ENCODE results near the gene ACTN3. TPM values are rescaled to one million over a fixed set of nuclear protein-coding genes. Genes with fewer than 3 reads are reported as not detected.

The ACTN3 gene
- under 1 TPM; 0.26 to 0.27 TPM for total RNA-seq

DNA sequence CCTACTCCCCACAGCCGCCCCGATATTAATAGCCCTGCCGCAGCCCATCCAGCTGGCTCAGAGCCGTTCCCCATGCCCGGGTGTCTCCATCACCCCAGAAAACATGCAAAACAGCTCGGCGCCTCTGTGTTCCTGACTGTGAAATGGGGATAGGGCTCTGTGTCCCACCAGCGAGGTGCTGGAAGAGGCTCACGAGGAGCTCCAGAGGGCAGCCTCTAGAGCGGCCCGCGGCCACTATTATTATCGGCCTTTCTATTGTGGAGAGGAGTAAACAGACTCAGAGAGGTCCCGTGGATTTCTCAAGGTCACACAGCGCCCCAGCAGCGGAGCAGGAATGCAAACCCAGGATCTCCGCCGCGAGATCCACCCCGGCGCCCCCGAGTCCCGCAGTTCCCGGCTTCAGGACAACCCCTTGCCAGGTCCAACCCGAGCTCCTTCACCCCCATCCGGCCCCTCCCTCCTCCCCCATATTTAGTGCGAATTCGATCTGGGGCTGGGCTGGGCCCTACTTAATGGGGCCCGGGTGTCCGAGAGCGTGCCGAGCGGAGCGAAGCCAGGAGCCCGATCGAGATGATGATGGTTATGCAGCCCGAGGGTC, at the start of gene ACTN3:
Gene ACTN3, plus strand, starts transcription at position 536 of the 598 bp plus-strand sequence. Its CDS starts 35 bp downstream, at position 571.
- intact Hi-C loops (cut with DNase I, micrococcal nuclease), result loop anchor here (1.0 to 2.0 kb wide), 15 partner anchors 33 to 572 kb away; partner anchors contain the start of genes RBM14 (in 2 of the 2), BBS1 (in 1 of the 2), CCDC87 (in 1 of the 2) and CCS (in 1 of the 2)
- peak; percentile 0 for ATAC-seq
- ChIA-PET CTCF (interaction anchor here (0.6 to 1.5 kb wide), 11 partner anchors 9 to 1106 kb away, joined by 3 to 5 read pairs (median 3); partner anchors contain the start of genes CTSF, DPP3, RBM4 and RBM4B), POLR2A (interaction anchor here (0.6 to 2.4 kb wide), 4 partner anchors 91 to 132 kb away, joined by 3 to 7 read pairs (median 4); no protein-coding TSS in a partner anchor)
- H3K4me1 Mint-ChIP-seq, result peaks cover 20% of the 10 kb centered on the region
- H3K27me3 Mint-ChIP-seq, result peaks cover 5% of the 10 kb centered on the region
- H3K4me3 Mint-ChIP-seq, result peak within 1 kb of the TSS; percentile 76
- H3K36me3 Mint-ChIP-seq (ENCODE audit: low read depth), result peaks cover 3% of the 10 kb centered on the region
- H3K27ac Mint-ChIP-seq, result peak within 1 kb of the TSS; percentile 33
- no peaks in the 10 kb centered on the region for H3K9me3 Mint-ChIP-seq (ENCODE audit: low read depth)
- DNase-seq, result peak; percentile 37

DNA sequence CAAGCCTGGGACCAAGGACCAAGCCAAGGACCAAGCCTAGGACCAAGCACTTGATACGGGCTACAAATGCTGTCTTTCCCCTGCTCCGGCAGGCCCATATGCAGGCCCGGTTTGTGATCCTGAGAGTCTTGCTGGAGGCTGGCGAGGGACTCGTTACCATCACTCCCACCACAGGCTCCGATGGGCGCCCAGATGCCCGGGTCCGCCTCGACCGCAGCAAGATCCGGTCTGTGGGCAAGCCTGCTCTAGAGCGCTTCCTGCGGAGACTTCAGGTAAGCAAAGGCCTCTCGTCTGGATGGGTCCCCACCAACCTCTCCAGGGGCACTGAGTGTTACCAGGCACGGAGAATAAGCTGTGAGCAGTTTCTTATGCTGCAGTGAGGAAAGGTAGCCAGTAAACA, 49.5 kb upstream of the ACTN3 start:
- ATAC-seq, result no peak
- H3K27me3 Mint-ChIP-seq, result no peaks in the 10 kb centered on the region
- H3K27ac Mint-ChIP-seq, result no peak overlapping the region
- H3K4me1 Mint-ChIP-seq, result no peaks in the 10 kb centered on the region
- peaks cover 28% of the 10 kb centered on the region for H3K36me3 Mint-ChIP-seq (ENCODE audit: low read depth)
- DNase-seq, result no peak
- POLR2A ChIA-PET, result no interaction called here
- no peak overlapping the region for H3K4me3 Mint-ChIP-seq
- intact Hi-C loops (cut with DNase I, micrococcal nuclease), result no loop called here
- H3K9me3 Mint-ChIP-seq (ENCODE audit: low read depth), result no peaks in the 10 kb centered on the region
- CTCF ChIA-PET, result no interaction called here

DNA sequence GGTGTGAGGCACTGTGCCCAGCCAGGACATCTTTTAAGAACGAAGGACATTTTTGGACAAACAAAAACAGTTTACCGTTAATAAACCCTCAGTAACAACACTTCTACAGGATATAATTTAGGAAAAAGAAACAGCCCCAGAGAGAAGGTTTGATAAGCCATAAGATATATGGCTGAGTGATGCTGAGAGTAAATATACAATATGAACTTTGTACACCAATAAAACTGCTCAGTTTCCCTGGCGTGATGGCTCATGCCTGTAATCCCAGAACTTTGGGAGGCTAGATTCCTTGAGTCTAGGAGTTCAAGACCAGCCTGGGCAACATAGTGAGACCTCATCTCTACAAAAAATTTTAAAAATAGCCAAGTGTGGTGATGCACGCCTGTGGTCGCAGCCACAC, 48.2 kb upstream of the ACTN3 start:
- H3K9me3 Mint-ChIP-seq (ENCODE audit: low read depth), result no peaks in the 10 kb centered on the region
- DNase-seq (no peak), ATAC-seq (no peak)
- no peak overlapping the region for H3K4me3 Mint-ChIP-seq
- no peaks in the 10 kb centered on the region for H3K27me3 Mint-ChIP-seq
- peaks cover 24% of the 10 kb centered on the region for H3K36me3 Mint-ChIP-seq (ENCODE audit: low read depth)
- H3K4me1 Mint-ChIP-seq, result no peaks in the 10 kb centered on the region
- CTCF ChIA-PET, result no interaction called here
- intact Hi-C loops (cut with DNase I, micrococcal nuclease), result no loop called here
- POLR2A ChIA-PET, result no interaction called here
- no peak overlapping the region for H3K27ac Mint-ChIP-seq

DNA sequence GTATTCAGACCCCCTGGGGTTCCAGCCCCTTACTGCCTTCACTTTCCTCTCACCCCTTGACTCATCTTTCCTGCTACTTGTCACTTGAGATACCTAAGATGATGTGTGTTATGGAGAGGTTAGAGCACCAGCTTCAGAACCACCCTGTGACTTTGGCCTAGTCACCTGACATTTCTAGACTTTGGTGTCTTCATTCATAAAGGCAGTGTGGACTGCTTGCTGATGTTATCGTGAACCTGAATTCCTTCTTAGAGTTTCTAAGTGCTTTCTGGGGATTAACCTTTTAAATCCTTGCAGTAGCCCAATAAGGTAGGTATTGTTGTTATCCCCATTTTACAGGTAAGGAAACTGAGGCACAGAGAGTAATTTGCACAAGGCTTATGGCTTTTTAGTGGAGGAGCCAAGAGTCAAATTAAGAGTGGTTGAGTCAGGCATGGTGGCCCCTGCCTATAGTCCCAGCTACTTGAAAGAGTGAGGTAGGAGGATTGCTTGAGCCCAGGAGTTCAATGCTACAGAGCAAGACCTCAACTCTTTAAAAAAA, 41.4 kb upstream of the ACTN3 start:
- Mint-ChIP-seq H3K4me3 (no peak overlapping the region), H3K9me3 (ENCODE audit: low read depth) (no peaks in the 10 kb centered on the region), H3K36me3 (ENCODE audit: low read depth) (peaks cover 10% of the 10 kb centered on the region), H3K27me3 (no peaks in the 10 kb centered on the region), H3K27ac (no peak overlapping the region), H3K4me1 (peaks cover 3% of the 10 kb centered on the region)
- ATAC-seq, result no peak
- intact Hi-C loops (cut with DNase I, micrococcal nuclease), result no loop called here
- POLR2A ChIA-PET, result no interaction called here
- CTCF ChIA-PET, result no interaction called here
- DNase-seq, result no peak

DNA sequence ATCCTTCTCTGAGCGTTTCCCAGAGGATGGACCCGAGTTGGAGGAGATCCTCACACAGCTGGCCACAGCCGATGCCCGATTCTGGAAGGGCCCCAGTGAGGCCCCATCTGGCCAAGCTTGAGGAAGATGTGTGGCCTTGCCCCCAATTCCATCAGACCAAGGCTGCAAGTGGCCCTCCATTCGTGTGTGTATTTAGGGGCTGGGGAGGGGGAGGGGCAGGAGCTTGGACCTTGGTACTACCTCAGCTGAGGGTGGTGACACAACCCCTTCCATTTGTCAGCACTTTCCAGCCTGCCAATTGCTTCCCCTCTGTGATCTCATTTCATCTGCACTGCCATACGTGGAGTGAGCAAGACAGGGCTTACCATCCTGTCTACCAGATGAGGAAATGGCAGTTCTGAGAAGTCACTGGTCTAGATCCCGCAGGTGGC, 37.6 kb upstream of the ACTN3 start:
- peak; percentile 28 for ATAC-seq
- no peak overlapping the region for H3K27ac Mint-ChIP-seq

DNA sequence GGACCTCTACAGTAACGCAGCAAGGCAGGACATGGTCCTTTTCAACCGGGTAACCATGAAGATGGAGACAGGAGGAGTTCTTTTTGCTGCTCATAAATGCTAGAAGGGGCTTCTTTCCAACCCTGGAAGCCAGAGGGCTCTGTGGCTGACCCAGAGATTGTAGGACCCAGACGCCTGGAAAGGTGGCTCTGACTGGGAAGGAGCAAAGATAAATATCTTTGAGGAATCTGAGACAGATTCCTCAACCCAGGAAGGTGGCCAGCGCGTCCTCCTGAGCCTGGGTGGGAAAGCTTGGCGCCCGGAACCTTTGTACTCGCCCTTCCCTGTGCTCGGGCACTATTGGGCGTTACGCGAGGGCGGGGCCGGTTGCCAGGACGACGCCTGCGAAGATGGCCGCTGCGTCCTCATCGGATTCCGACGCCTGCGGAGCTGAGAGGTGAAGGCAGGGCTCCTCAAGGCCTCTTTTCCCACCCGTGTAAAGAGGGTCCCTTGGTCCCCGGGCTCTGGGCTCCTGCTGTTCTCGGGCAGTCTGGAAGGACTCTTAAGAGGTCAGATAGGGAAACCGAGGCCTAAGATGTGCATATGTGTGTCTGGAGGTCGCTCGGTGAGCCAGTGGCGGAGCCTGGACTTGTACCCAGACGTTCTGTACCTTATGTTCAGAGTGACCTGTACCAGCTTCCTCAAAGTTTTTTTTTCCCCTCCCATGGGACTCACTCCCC, 36.3 kb upstream of the ACTN3 start, which contains the start of gene BBS1:
Gene BBS1, plus strand, starts transcription at position 365 of the 719 bp plus-strand sequence. Its CDS starts 25 bp downstream, at position 390.
- Mint-ChIP-seq H3K27me3 (no peaks in the 10 kb centered on the region), H3K9me3 (ENCODE audit: low read depth) (no peaks in the 10 kb centered on the region), H3K27ac (peak within 1 kb of the TSS; percentile 48), H3K4me1 (peaks cover 10% of the 10 kb centered on the region), H3K4me3 (peak within 1 kb of the TSS; percentile 86), H3K36me3 (ENCODE audit: low read depth) (peaks cover 10% of the 10 kb centered on the region)
- CTCF ChIA-PET, result interaction anchor here (0.5 to 2.1 kb wide), 8 partner anchors 27 to 447 kb away, joined by 3 to 8 read pairs (median 3); partner anchors contain the start of genes MRPL11 and RBM4B
- DNase-seq (peak; percentile 88), ATAC-seq (peak; percentile 98)
- POLR2A ChIA-PET, result interaction anchor here (0.6 to 1.1 kb wide), 3 partner anchors 44 to 168 kb away, joined by 3 to 4 read pairs (median 4); partner anchors contain the start of genes PELI3 and RBM4B
- intact Hi-C loops (cut with DNase I, micrococcal nuclease), result loop anchor here in 1 of 2 experiments (1.0 kb wide), 10 partner anchors 30 to 448 kb away; partner anchors contain the start of genes ACTN3, CCDC87, CCS and DPP3

More for the DNA sequence above, 37.6 kb upstream of the ACTN3 start:
- peaks cover 10% of the 10 kb centered on the region for H3K4me1 Mint-ChIP-seq
- no peaks in the 10 kb centered on the region for H3K9me3 Mint-ChIP-seq (ENCODE audit: low read depth)
- peak; percentile 15 for DNase-seq
- CTCF ChIA-PET, result interaction anchor here (0.6 to 2.1 kb wide), 4 partner anchors 30 to 259 kb away, joined by 3 to 8 read pairs (median 3); partner anchors contain the start of gene RBM4B
- H3K4me3 Mint-ChIP-seq, result no peak overlapping the region
- peaks cover 8% of the 10 kb centered on the region for H3K36me3 Mint-ChIP-seq (ENCODE audit: low read depth)
- POLR2A ChIA-PET, result interaction anchor here (0.6 kb wide), 1 partner anchor 9 kb away, joined by 3 read pairs; no protein-coding TSS in a partner anchor
- intact Hi-C loops (cut with DNase I, micrococcal nuclease), result no loop called here
- H3K27me3 Mint-ChIP-seq, result no peaks in the 10 kb centered on the region

DNA sequence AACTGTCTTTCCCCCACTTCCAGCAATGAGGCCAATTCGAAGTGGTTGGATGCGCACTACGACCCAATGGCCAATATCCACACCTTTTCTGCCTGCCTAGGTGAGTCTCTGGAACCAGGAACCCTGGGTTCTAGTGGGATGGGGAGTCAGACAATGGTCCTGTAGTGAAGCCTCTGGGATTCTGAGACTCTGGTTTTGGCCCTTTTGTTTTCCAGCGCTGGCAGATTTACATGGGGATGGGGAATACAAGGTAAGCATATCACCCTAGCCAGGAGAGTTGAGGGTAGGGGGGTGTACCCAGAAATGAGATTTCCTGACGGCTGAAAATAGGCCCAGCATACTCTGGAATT, 35.7 kb upstream of the ACTN3 start:
- ChIA-PET CTCF (interaction anchor here (0.5 to 2.1 kb wide), 6 partner anchors 72 to 446 kb away, joined by 3 to 8 read pairs (median 3); partner anchors contain the start of genes MRPL11 and RBM4B), POLR2A (interaction anchor here (0.6 to 1.1 kb wide), 3 partner anchors 44 to 167 kb away, joined by 3 to 4 read pairs (median 4); partner anchors contain the start of genes PELI3 and RBM4B)
- H3K27me3 Mint-ChIP-seq, result no peaks in the 10 kb centered on the region
- DNase-seq (no peak), ATAC-seq (no peak)
- intact Hi-C loops (cut with DNase I, micrococcal nuclease), result loop anchor here in 1 of 2 experiments (1.0 kb wide), 10 partner anchors 31 to 447 kb away; partner anchors contain the start of genes ACTN3, CCDC87, CCS and DPP3
- peak overlapping the region; percentile 86 for H3K4me3 Mint-ChIP-seq
- H3K4me1 Mint-ChIP-seq, result peaks cover 10% of the 10 kb centered on the region
- H3K27ac Mint-ChIP-seq, result peak overlapping the region; percentile 48
- H3K9me3 Mint-ChIP-seq (ENCODE audit: low read depth), result no peaks in the 10 kb centered on the region
- H3K36me3 Mint-ChIP-seq (ENCODE audit: low read depth), result peaks cover 10% of the 10 kb centered on the region

DNA sequence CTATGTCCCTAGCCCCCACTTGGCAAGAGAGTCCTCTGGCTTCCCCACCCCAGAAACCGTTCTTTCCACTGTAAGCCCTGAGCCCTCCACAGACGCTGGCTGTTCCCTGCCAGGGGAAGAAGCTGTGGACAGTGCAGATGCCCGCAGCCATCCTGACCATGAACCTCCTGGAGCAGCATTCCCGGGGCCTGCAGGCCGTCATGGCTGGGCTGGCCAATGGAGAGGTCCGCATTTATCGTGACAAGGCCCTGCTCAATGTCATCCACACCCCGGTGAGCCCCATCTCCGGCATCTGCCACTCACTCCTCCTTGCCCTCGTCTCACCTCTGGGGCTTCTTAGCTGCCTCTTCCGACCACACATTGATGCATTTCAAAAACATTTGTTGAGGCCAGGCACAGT, 23.1 kb upstream of the ACTN3 start:
- H3K9me3 Mint-ChIP-seq (ENCODE audit: low read depth), result no peaks in the 10 kb centered on the region
- ChIA-PET POLR2A (no interaction called here), CTCF (no interaction called here)
- H3K4me3 Mint-ChIP-seq, result no peak overlapping the region
- H3K36me3 Mint-ChIP-seq (ENCODE audit: low read depth), result peaks cover 31% of the 10 kb centered on the region
- H3K27me3 Mint-ChIP-seq, result no peaks in the 10 kb centered on the region
- no peaks in the 10 kb centered on the region for H3K4me1 Mint-ChIP-seq
- ATAC-seq (no peak), DNase-seq (no peak)
- H3K27ac Mint-ChIP-seq, result no peak overlapping the region
- intact Hi-C loops (cut with DNase I, micrococcal nuclease), result no loop called here

DNA sequence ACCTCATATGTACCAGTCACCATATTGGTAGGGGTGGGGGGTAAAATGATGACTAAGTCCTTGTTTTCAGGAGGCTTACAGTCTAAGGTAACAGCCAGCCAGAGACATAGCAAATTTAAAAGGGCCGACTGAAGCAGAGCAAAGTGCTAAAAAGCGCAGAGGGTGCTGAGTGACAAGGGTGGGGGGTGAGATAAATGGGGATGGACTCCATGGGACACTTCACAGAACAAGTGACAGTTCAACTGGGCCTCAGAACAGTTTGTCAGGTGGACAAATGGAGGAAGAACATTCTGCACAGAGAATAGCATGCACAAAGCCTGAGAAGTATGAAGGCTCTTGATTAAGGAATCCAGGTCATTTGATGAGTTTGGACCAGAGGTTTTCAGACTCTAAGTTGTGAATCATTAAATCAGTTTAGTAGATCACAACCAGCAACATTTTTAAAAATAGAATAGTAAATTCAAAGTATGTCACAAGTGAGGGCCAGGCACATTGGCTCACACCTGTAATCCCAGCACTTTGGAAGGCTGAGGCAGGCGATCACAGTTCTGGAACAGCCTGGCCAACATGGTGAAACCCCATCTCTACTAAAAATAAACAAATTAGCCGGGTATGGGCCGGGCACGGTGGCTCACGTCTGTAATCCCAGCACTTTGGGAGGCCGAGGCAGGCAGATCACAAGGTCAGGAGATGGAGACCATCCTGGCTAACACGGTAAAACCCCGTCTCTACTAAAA, 22.2 kb upstream of the ACTN3 start:
- no peak for DNase-seq
- intact Hi-C loops (cut with DNase I, micrococcal nuclease), result no loop called here
- no peak for ATAC-seq
- Mint-ChIP-seq H3K27me3 (no peaks in the 10 kb centered on the region), H3K9me3 (ENCODE audit: low read depth) (no peaks in the 10 kb centered on the region), H3K27ac (no peak overlapping the region), H3K4me3 (no peak overlapping the region), H3K36me3 (ENCODE audit: low read depth) (peaks cover 29% of the 10 kb centered on the region), H3K4me1 (no peaks in the 10 kb centered on the region)
- ChIA-PET CTCF (no interaction called here), POLR2A (no interaction called here)

DNA sequence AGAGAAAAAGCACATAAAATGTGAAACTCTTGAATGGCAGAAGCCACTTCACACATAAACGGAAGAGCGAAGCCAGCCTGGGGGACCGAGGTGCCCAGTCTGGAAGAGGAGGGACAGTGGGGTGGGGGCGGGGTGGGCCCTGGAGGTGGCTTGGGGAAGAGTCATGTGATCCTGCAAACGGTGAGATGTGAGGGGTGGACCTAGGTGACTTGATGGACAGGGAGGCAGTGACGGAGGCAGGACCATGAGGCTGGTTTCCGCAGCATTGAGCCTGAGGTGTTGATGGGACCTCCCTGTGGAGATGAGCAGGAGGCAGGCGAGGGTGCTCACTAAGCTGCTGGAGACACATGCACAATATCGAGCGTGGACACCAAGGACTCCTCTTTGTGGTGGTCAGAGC, 17.6 kb upstream of the ACTN3 start:
- no peaks in the 10 kb centered on the region for H3K9me3 Mint-ChIP-seq (ENCODE audit: low read depth)
- H3K36me3 Mint-ChIP-seq (ENCODE audit: low read depth), result peaks cover 13% of the 10 kb centered on the region
- intact Hi-C loops (cut with DNase I, micrococcal nuclease), result no loop called here
- CTCF ChIA-PET, result interaction anchor here (0.6 kb wide), 1 partner anchor 36 kb away, joined by 3 read pairs; no protein-coding TSS in a partner anchor
- ATAC-seq (no peak), DNase-seq (no peak)
- POLR2A ChIA-PET, result no interaction called here
- no peak overlapping the region for H3K4me3 Mint-ChIP-seq
- no peaks in the 10 kb centered on the region for H3K27me3 Mint-ChIP-seq
- no peak overlapping the region for H3K27ac Mint-ChIP-seq
- H3K4me1 Mint-ChIP-seq, result no peaks in the 10 kb centered on the region
